ENCODE results near the gene ATN1. TPM values are rescaled to one million over a fixed set of nuclear protein-coding genes. Genes with fewer than 3 reads are reported as not detected.

The ATN1 gene
- total RNA-seq, 4 donors from 2014 or later = 59.1 to 160 (median 112) TPM

DNA sequence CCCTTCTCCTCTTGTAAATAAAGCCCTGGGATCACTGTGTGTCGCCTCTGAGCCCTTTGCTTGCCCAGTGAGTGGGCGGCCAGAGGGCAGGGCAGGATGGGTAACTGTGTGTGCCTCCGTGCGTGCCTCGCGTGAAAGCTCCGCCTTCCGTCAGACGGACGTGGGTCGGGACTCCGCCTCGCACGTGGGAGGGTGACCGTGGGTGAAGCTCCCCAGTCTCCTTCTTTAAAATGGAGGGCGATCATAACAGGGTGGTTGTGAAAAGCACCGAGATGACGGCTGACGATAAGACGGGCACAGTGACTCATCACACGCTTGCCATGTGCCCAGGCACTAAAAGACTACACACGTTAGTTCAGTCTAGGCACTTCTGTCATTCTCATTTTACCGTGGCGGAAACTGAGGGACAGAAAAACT, 33.5 kb downstream of the ATN1 start:
- TF ChIP-seq, protein P1, sequence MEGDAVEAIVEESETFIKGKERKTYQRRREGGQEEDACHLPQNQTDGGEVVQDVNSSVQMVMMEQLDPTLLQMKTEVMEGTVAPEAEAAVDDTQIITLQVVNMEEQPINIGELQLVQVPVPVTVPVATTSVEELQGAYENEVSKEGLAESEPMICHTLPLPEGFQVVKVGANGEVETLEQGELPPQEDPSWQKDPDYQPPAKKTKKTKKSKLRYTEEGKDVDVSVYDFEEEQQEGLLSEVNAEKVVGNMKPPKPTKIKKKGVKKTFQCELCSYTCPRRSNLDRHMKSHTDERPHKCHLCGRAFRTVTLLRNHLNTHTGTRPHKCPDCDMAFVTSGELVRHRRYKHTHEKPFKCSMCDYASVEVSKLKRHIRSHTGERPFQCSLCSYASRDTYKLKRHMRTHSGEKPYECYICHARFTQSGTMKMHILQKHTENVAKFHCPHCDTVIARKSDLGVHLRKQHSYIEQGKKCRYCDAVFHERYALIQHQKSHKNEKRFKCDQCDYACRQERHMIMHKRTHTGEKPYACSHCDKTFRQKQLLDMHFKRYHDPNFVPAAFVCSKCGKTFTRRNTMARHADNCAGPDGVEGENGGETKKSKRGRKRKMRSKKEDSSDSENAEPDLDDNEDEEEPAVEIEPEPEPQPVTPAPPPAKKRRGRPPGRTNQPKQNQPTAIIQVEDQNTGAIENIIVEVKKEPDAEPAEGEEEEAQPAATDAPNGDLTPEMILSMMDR (IDR thresholded peaks at IDR 0.05) = no peak
- peak in 2 of 3 donors; percentile 7 to 22 for TF ChIP-seq POLR2AphosphoS5 (IDR thresholded peaks at IDR 0.05)
- WGBS, 2 donors (ENCODE audit: low coverage in 1 of 2) = 19% methylated on average over 24 of the region's 24 CpGs; no CpG with 5 or more reads in 1 of the 2 donors

DNA sequence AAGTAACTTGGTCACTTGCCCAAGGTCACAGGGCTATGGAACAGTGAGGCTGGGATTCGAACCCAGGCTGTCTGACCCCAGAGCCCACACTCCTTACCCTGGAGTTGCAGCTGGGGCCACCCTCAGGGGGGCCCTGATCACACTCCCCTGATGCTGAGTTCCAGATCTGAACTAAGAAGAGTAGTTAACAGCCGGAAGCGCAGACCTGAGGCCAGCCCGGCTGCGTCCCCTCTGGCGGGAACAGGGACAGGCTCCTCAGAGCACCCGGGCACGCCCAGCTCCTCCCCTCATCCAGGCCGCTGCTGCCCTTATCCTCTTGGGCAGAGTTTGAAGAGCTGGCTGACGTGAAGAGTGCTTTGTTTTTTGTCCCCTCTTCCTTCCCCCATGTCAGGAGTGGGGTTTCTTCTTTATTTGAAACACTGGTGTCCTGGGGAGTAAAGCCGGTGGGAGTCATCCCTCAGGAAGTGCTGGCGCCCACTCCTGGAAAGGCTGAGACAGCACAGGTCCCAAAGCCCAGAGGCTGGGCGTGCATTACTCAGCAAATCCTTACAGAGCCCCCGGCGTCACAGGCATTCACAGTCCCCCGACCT, 34.0 kb downstream of the ATN1 start:
- 0 to 5% methylated on average over 2 to 15 of the region's 16 CpGs for WGBS, 2 donors (ENCODE audit: low coverage in 1 of 2)
- Histone ChIP-seq H3K4me1 (peaks cover 23 to 65% (median 41%) of the 10 kb centered on the region in 4 donors), H3K9me3 (no peaks in the 10 kb centered on the region), H3K36me3 (peaks cover 0 to 11% (median 2%) of the 10 kb centered on the region in 4 donors), H3K27ac (peak overlapping the region; percentile 89 to 95 (median 94)), H3K27me3 (no peaks in the 10 kb centered on the region), H3K4me3 (peak overlapping the region in 3 of 4 donors; percentile 8 to 62 (median 54))
- TF ChIP-seq EP300 (IDR thresholded peaks at IDR 0.05; ENCODE audit: low read depth) (no peak), POLR2A (IDR thresholded peaks at IDR 0.05) (peak; percentile 48), POLR2AphosphoS5 (IDR thresholded peaks at IDR 0.05) (peak in 2 of 3 donors; percentile 28 to 82)
- TF ChIP-seq, protein P1 (IDR thresholded peaks at IDR 0.05) = peak; percentile 33 to 76 (median 46)
- intact Hi-C loops (cut with DNase I; ENCODE audit: low total_unique reads) = loop anchor here (10.0 kb wide), 1 partner anchor 143 kb away; the partner anchor contains the start of gene C1RL
- DNase-seq = peak; percentile 85
- in situ Hi-C loops (cut with MboI; ENCODE audit: low pct_ligation_motif_present in 1 of 4, low pct_unique_long_range_greater_than_20kb in 1 of 4, low sequenced_read_pairs in 3 of 4) = no loop called here

More for the DNA sequence above, 33.5 kb downstream of the ATN1 start:
- no peaks in the 10 kb centered on the region for H3K9me3 ChIP-seq
- in situ Hi-C loops (cut with MboI; ENCODE audit: low pct_ligation_motif_present in 1 of 4, low pct_unique_long_range_greater_than_20kb in 1 of 4, low sequenced_read_pairs in 3 of 4) = no loop called here
- peaks cover 0 to 6% (median 0%) of the 10 kb centered on the region in 4 donors for H3K36me3 ChIP-seq
- H3K27me3 ChIP-seq = no peaks in the 10 kb centered on the region
- H3K4me1 ChIP-seq = peaks cover 23 to 62% (median 41%) of the 10 kb centered on the region in 4 donors
- peak overlapping the region in 3 of 4 donors; percentile 8 to 62 (median 54) for H3K4me3 ChIP-seq
- DNase-seq = peak; percentile 83
- peak overlapping the region; percentile 89 to 95 (median 94) for H3K27ac ChIP-seq
- intact Hi-C loops (cut with DNase I; ENCODE audit: low total_unique reads) = loop anchor here (10.0 kb wide), 1 partner anchor 144 kb away; the partner anchor contains the start of gene C1RL

DNA sequence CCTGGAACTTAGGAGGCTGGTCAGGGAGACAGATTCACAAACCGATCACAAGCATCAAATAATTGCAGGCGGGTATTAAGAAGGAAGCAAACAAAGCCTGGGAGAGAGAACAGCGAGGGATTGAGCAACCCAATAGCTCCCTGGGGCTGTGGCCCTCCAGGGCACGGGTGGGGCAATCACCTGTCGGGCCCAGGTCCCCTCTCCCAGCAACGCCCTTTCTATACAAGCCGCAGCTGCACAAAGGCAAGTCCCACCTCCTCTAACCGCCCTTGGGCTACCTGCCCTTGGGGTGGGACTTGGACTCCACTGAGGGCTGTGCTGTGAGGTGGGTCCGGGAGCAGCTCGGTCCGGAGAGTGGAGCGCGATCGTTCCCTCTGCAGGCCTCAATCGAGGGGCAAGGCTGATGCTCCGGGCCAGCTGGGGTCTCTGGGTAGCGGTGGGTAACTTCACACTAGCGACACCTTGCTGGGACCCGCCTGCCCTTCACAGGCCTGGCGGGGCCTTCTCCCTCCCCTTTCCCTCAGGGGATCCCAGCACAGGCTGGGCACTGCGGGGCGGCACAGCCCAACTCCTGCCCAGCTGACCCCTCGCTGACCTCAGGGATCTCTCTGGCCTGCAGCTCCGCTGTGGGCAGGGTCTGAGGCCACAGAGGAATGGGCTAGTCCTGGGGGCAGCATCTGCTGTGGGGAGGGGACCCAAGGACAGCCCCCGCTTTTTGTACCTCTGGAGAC, 34.7 kb downstream of the ATN1 start:
- DNase-seq = peak; percentile 89
- H3K36me3 ChIP-seq = peaks cover 0 to 16% (median 5%) of the 10 kb centered on the region in 4 donors
- peak overlapping the region; percentile 89 to 95 (median 94) for H3K27ac ChIP-seq
- H3K4me1 ChIP-seq = peaks cover 23 to 68% (median 41%) of the 10 kb centered on the region in 4 donors
- peak overlapping the region in 3 of 4 donors; percentile 50 to 62 (median 54) for H3K4me3 ChIP-seq
- intact Hi-C loops (cut with DNase I; ENCODE audit: low total_unique reads) = loop anchor here (10.0 kb wide), 1 partner anchor 142 kb away; the partner anchor contains the start of gene C1RL
- H3K27me3 ChIP-seq = no peaks in the 10 kb centered on the region
- no peaks in the 10 kb centered on the region for H3K9me3 ChIP-seq
- in situ Hi-C loops (cut with MboI; ENCODE audit: low pct_ligation_motif_present in 1 of 4, low pct_unique_long_range_greater_than_20kb in 1 of 4, low sequenced_read_pairs in 3 of 4) = no loop called here
- TF ChIP-seq, protein P1 (IDR thresholded peaks at IDR 0.05) = no peak
- TF ChIP-seq POLR2A (IDR thresholded peaks at IDR 0.05) = peak; percentile 82
- peak; percentile 73 to 97 (median 96) for TF ChIP-seq POLR2AphosphoS5 (IDR thresholded peaks at IDR 0.05)
- TF ChIP-seq EP300 (IDR thresholded peaks at IDR 0.05; ENCODE audit: low read depth) = peak; percentile 39
- 45% methylated on average over 20 of the region's 25 CpGs; no CpG with 5 or more reads in 1 of the 2 donors for WGBS, 2 donors (ENCODE audit: low coverage in 1 of 2)

All from transverse colon (tissue), 4 donors.